ENCODE data around the gene SH2D7. TPM values are rescaled to one million over a fixed set of nuclear protein-coding genes. Genes with fewer than 3 reads are reported as not detected.

SH2D7 gene
- total and polyA plus RNA-seq, 12 donors: not detected

GRCh38 chr15:78065284-78065872 lies 27.0 kb upstream of the SH2D7 start:
- WGBS, 2 donors: 45 to 72% methylated on average over 5 of the region's 5 CpGs

GRCh38 chr15:78065973-78066946 lies 26.1 kb upstream of the SH2D7 start:
- Histone ChIP-seq H3K4me1 (peaks cover 25 to 100% (median 96%) of the 10 kb centered on the region in 9 donors), H3K27ac (peak overlapping the region in 9 of 10 donors; percentile 69 to 83 (median 77)), H3K9me3 (no peaks in the 10 kb centered on the region), H3K36me3 (no peaks in the 10 kb centered on the region), H3K4me3 (no peak overlapping the region), H3K27me3 (no peaks in the 10 kb centered on the region)
- TF ChIP-seq CTCF (IDR thresholded peaks at IDR 0.05): no peak
- DNase-seq: no peak
- ATAC-seq: no peak
- intact Hi-C loops (cut with DNase I): no loop called here
- 82 to 84% methylated on average over 7 of the region's 7 CpGs for WGBS, 2 donors

More at GRCh38 chr15:78065284-78065872, 27.0 kb upstream of the SH2D7 start:
- ATAC-seq (peak; percentile 52 to 94 (median 73)), DNase-seq (peak; percentile 50 to 52)
- H3K36me3 ChIP-seq: no peaks in the 10 kb centered on the region
- no peak overlapping the region for H3K4me3 ChIP-seq
- H3K27me3 ChIP-seq: no peaks in the 10 kb centered on the region
- H3K9me3 ChIP-seq: no peaks in the 10 kb centered on the region
- H3K27ac ChIP-seq: peak overlapping the region; percentile 66 to 83 (median 75)
- no peak for TF ChIP-seq CTCF (IDR thresholded peaks at IDR 0.05)
- H3K4me1 ChIP-seq: peaks cover 25 to 99% (median 89%) of the 10 kb centered on the region in 9 donors
- intact Hi-C loops (cut with DNase I): no loop called here

DNA sequence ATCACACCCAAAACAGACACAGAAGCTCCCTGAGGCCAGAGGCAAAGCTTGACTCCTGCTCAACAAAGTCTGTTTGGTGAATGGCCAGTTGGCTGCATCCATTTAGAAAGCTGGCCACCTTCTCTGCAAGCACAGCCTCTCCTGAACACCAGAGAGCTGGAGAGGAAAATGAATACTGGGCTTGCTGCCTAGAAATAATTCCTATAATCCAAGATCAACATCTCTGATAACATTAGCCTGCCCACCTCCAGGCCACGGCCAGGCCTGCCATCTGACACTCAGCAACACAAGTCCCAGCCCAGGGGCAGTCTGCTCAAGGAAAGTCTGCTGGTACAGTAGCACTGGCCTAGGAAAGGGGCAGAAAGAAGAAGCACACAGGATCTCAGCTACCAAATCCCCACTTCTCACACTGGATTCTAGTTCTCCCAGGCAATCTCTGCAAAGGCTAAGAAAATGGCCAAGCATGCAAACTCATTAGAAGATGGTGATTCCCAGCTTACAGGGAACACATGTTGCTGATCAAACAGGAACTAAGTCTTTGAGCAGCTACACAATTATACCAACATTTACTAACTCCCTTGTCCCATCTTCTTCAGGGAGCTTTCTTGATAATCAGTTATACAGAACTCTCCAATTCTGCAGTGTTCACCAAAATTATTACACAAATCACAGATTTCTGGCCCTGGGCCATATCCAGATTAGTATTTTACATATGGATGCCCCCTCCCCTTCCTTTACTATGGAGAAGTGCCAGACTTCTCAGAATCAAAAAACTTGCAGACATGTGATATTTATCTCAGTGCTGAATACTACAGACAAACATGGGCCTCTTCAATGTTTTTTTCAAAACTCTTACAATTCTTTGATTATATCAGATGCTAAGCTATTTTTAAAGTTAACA lies 24.8 kb upstream of the SH2D7 start:
- ATAC-seq (peak in 2 of 8 donors; percentile 11 to 19), DNase-seq (no peak)
- 39 to 47% methylated on average over 1 of the region's 1 CpG for whole genome bisulfite sequencing, 2 donors
- TF ChIP-seq CTCF (IDR thresholded peaks at IDR 0.05): no peak
- Histone ChIP-seq H3K36me3 (no peaks in the 10 kb centered on the region), H3K9me3 (no peaks in the 10 kb centered on the region), H3K4me1 (peaks cover 25 to 100% (median 98%) of the 10 kb centered on the region in 9 donors), H3K27ac (peak overlapping the region in 8 of 10 donors; percentile 15 to 83 (median 72)), H3K4me3 (no peak overlapping the region), H3K27me3 (no peaks in the 10 kb centered on the region)
- intact Hi-C loops (cut with DNase I): no loop called here

- 59 to 66% methylated on average over 7 of the region's 7 CpGs for WGBS, 2 donors
- ATAC-seq (peak in 3 of 8 donors; percentile 8 to 19 (median 11)), DNase-seq (no peak)
- Histone ChIP-seq H3K9me3 (no peaks in the 10 kb centered on the region), H3K4me3 (peak overlapping the region in 1 of 10 donors; percentile 21), H3K27me3 (no peaks in the 10 kb centered on the region), H3K36me3 (no peaks in the 10 kb centered on the region), H3K27ac (peak overlapping the region in 9 of 10 donors; percentile 1 to 96 (median 59)), H3K4me1 (peaks cover 25 to 100% (median 95%) of the 10 kb centered on the region in 9 donors)
- no peak for TF ChIP-seq CTCF (IDR thresholded peaks at IDR 0.05)
- intact Hi-C loops (cut with DNase I): no loop called here
These were observed 23.3 kb upstream of the SH2D7 start for GRCh38 chr15:78069052-78069414.

Data from heart right ventricle (tissue), 16 donors.